Activated T-cell treated with anti-CD3 and anti-CD28 coated beads, Interleukin-2, amount 50 U/mL, for 24 hours (primary cell): ENCODE results near the gene MIS12.
A peak's percentile ranks its signal among the peaks of the same experiment; 100 is the strongest.

ENCODE experiments used
- DNase-seq: peaks from one replicate; pipeline ENCODE4 v3.0.0-alpha.2; 2020
- H3K27ac Mint-ChIP-seq: 2 replicates; pipeline ENCODE4 v1.8.0; 2020; ENCODE audit warnings: mild to moderate bottlenecking, mixed read lengths
- H3K27me3 Mint-ChIP-seq: 2 replicates; pipeline ENCODE4 v1.8.0; 2020; ENCODE audit warnings: mixed read lengths
- H3K36me3 Mint-ChIP-seq: 2 replicates; pipeline ENCODE4 v1.8.0; 2020; ENCODE audit warnings: low read depth, mixed read lengths
- H3K4me1 Mint-ChIP-seq: 2 replicates; pipeline ENCODE4 v1.8.0; 2020; ENCODE audit warnings: low read depth, mixed read lengths
- H3K4me3 Mint-ChIP-seq: 2 replicates; pipeline ENCODE4 v1.8.0; 2020; ENCODE audit warnings: mild to moderate bottlenecking, moderate library complexity, mixed read lengths
- H3K9me3 Mint-ChIP-seq: 2 replicates; pipeline ENCODE4 v1.8.0; 2020; ENCODE audit warnings: mixed read lengths

The MIS12 gene

GRCh38 chr17:5536866-5537650 lies 50.7 kb downstream of the MIS12 start:
- Mint-ChIP-seq H3K9me3 (no peaks in the 10 kb centered on the region), H3K36me3 (peaks cover 85% of the 10 kb centered on the region), H3K27ac (peak overlapping the region; percentile 61)

DNA sequence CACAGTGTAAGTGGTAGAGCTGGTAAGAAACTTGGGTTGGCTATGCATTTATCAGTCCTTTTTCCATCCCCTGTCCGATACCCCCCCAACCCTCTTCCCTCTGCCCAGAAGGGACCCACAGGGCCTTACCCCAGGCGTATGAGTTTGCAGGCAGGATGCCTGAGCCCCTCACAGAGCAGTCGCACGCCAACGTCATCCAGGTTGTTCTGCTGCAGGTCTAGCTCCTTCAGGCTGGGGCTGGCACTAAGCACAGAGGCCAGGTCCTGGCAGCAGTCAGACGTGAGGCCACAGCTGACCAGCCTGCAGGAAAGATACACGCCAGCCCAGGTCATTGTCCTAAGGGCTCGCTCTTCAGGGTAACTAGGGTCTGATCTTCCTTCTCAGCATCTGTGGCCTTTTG lies 52.9 kb downstream of the MIS12 start:
- H3K4me3 Mint-ChIP-seq, result no peak overlapping the region
- peaks cover 80% of the 10 kb centered on the region for H3K36me3 Mint-ChIP-seq
- no peak for DNase-seq
- H3K9me3 Mint-ChIP-seq, result no peaks in the 10 kb centered on the region
- no peaks in the 10 kb centered on the region for H3K27me3 Mint-ChIP-seq
- peak overlapping the region; percentile 10 for H3K27ac Mint-ChIP-seq
- H3K4me1 Mint-ChIP-seq, result peaks cover 5% of the 10 kb centered on the region

More at GRCh38 chr17:5536866-5537650, 50.7 kb downstream of the MIS12 start:
- DNase-seq, result no peak
- H3K4me3 Mint-ChIP-seq, result no peak overlapping the region
- H3K4me1 Mint-ChIP-seq, result no peaks in the 10 kb centered on the region
- no peaks in the 10 kb centered on the region for H3K27me3 Mint-ChIP-seq

- H3K4me1 Mint-ChIP-seq, result peaks cover 6% of the 10 kb centered on the region
- no peaks in the 10 kb centered on the region for H3K27me3 Mint-ChIP-seq
- H3K36me3 Mint-ChIP-seq, result peaks cover 75% of the 10 kb centered on the region
- H3K9me3 Mint-ChIP-seq, result no peaks in the 10 kb centered on the region
- no peak overlapping the region for H3K27ac Mint-ChIP-seq
- no peak for DNase-seq
- H3K4me3 Mint-ChIP-seq, result no peak overlapping the region
Measured at GRCh38 chr17:5540321-5540720, 54.0 kb downstream of the MIS12 start.
